Left lung (tissue), 10 donors: ENCODE measurements around the gene DOCK8. TPM values are rescaled to one million over a fixed set of nuclear protein-coding genes. Genes with fewer than 3 reads are reported as not detected.

ENCODE experiments used
- ATAC-seq: fragments of 200-7000 bp; cut with Tn5 transposase; one replicate; pipeline ENCODE4 v1.9.1; 2020; ENCODE audit warnings: moderate library complexity
- DNase-seq, 4 donors: peaks; one replicate each; pipeline ENCODE4 v3.0.0-alpha.2; 2013 to 2020
- H3K27ac ChIP-seq, 2 donors: fragments of 200-600 bp; sonication (generic) in 1 of 2; one replicate each; pipeline versions ENCODE4 v1.5.0 to v1.8.0; 2020 to 2021
- H3K27me3 ChIP-seq, 2 donors: fragments of 200-600 bp; sonication (generic) in 1 of 2; one replicate each; pipeline versions ENCODE4 v1.5.0 to v1.8.0; 2020 to 2021
- H3K36me3 ChIP-seq, 2 donors: fragments of 200-600 bp; sonication (generic) in 1 of 2; one replicate each; pipeline versions ENCODE4 v1.5.0 to v1.8.0; 2020 to 2021
- H3K4me1 ChIP-seq, 2 donors: fragments of 200-600 bp; one replicate each; pipeline ENCODE4 v1.8.0; 2021
- H3K4me3 ChIP-seq, 2 donors: fragments of 200-600 bp; sonication (generic) in 1 of 2; one replicate each; pipeline versions ENCODE4 v1.5.0 to v1.8.0; 2020 to 2021; ENCODE audit warnings: mild to moderate bottlenecking in 1 of 2
- H3K9me3 ChIP-seq, 2 donors: fragments of 200-600 bp; sonication (generic) in 1 of 2; one replicate each; pipeline versions ENCODE4 v1.5.0 to v1.8.0; 2020 to 2021
- intact Hi-C, 2 donors: fragments of 100-400 bp; cut with DNase I; formaldehyde crosslinking; loops; one replicate each; pipeline versions ENCODE4 v1.11.2 to v1.14.2; 2022
- polyA plus RNA-seq, 6 donors: library from polyadenylated mRNA; unstranded; fragments of 120-200 nt; gene quantifications; one replicate each; pipeline ENCODE4 v1.2.1, GENCODE V29; 2013; ENCODE audit not compliant: insufficient read length in 6 of 6
- total RNA-seq, 2 donors: library from RNA; stranded (reverse); fragmentation: NEBNext Ultra II Directional; extraction: Animal tissue kit (Norgen Biotek cat#: 25700); gene quantifications; one replicate each; pipeline ENCODE4 v1.2.1, GENCODE V29; 2021
- TF ChIP-seq, protein P1 (sequence below), 2 donors: fragments of 200-600 bp; sonication (generic) in 1 of 2; IDR thresholded peaks; one replicate each; pipeline versions ENCODE4 v1.5.0 to v1.8.0; 2021; ENCODE audit warnings: antibody characterized with exemption in 2 of 2
- donor health status: DM: no; HTN: yes; CAD: no.
- donor health status: DM: no; HTN: no; CAD: no.

The DOCK8 gene
- total and polyA plus RNA-seq, 8 donors, result 5.9 to 95.9 (median 8.5) TPM

GRCh38 chr9:265209-265870 lies 50.7 kb downstream of the DOCK8 start:
- DNase-seq (no peak), ATAC-seq (no peak)
- TF ChIP-seq, protein P1, sequence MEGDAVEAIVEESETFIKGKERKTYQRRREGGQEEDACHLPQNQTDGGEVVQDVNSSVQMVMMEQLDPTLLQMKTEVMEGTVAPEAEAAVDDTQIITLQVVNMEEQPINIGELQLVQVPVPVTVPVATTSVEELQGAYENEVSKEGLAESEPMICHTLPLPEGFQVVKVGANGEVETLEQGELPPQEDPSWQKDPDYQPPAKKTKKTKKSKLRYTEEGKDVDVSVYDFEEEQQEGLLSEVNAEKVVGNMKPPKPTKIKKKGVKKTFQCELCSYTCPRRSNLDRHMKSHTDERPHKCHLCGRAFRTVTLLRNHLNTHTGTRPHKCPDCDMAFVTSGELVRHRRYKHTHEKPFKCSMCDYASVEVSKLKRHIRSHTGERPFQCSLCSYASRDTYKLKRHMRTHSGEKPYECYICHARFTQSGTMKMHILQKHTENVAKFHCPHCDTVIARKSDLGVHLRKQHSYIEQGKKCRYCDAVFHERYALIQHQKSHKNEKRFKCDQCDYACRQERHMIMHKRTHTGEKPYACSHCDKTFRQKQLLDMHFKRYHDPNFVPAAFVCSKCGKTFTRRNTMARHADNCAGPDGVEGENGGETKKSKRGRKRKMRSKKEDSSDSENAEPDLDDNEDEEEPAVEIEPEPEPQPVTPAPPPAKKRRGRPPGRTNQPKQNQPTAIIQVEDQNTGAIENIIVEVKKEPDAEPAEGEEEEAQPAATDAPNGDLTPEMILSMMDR (IDR thresholded peaks at IDR 0.05), result no peak

GRCh38 chr9:266228-266627 lies 51.6 kb downstream of the DOCK8 start:
- H3K36me3 ChIP-seq, result no peaks in the 10 kb centered on the region
- TF ChIP-seq, protein P1 (IDR thresholded peaks at IDR 0.05), result no peak
- intact Hi-C loops, result no loop called here

More at GRCh38 chr9:265209-265870, 50.7 kb downstream of the DOCK8 start:
- no peak overlapping the region for H3K27ac ChIP-seq
- no peaks in the 10 kb centered on the region for H3K36me3 ChIP-seq
- peaks cover 0 to 30% of the 10 kb centered on the region in 2 donors for H3K4me1 ChIP-seq
- H3K4me3 ChIP-seq, result no peak overlapping the region
- H3K27me3 ChIP-seq, result no peaks in the 10 kb centered on the region
- intact Hi-C loops, result no loop called here
- H3K9me3 ChIP-seq, result no peaks in the 10 kb centered on the region

DNA sequence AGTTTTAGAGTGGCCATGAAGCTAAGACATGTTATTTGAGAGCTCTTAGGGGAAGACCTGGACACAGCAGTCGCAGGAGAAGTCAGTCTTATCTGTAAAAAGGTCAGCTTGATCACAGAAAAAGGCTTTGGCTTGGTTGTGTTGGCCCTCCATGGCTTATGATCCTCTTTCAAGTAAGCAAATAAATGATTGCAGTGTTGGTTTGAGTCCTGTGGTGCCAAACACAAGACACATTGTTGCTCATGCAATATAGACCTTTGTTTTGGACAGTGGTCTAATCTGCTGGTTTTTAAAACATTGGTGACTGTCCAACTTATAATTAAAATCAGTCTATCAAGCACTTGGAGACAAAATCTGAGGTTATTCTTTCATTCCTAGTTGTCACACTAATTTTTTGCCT lies 54.0 kb downstream of the DOCK8 start:
- Histone ChIP-seq H3K27me3 (no peaks in the 10 kb centered on the region), H3K4me1 (peaks cover 0 to 57% of the 10 kb centered on the region in 2 donors), H3K4me3 (no peak overlapping the region), H3K27ac (peak overlapping the region in 1 of 2 donors; percentile 95), H3K9me3 (no peaks in the 10 kb centered on the region), H3K36me3 (no peaks in the 10 kb centered on the region)
- TF ChIP-seq, protein P1 (IDR thresholded peaks at IDR 0.05), result no peak
- DNase-seq (no peak), ATAC-seq (no peak)
- intact Hi-C loops, result no loop called here

More at GRCh38 chr9:266228-266627, 51.6 kb downstream of the DOCK8 start:
- H3K4me1 ChIP-seq, result peaks cover 0 to 39% of the 10 kb centered on the region in 2 donors
- H3K27ac ChIP-seq, result no peak overlapping the region
- DNase-seq (no peak), ATAC-seq (no peak)
- no peaks in the 10 kb centered on the region for H3K9me3 ChIP-seq
- no peak overlapping the region for H3K4me3 ChIP-seq
- no peaks in the 10 kb centered on the region for H3K27me3 ChIP-seq

GRCh38 chr9:269081-269711 lies 54.5 kb downstream of the DOCK8 start:
- Histone ChIP-seq H3K4me3 (no peak overlapping the region), H3K27ac (peak overlapping the region in 1 of 2 donors; percentile 95), H3K4me1 (peaks cover 0 to 63% of the 10 kb centered on the region in 2 donors), H3K36me3 (no peaks in the 10 kb centered on the region), H3K9me3 (no peaks in the 10 kb centered on the region), H3K27me3 (no peaks in the 10 kb centered on the region)
- ATAC-seq (no peak), DNase-seq (no peak)
- TF ChIP-seq, protein P1 (IDR thresholded peaks at IDR 0.05), result no peak
- intact Hi-C loops, result no loop called here

DNA sequence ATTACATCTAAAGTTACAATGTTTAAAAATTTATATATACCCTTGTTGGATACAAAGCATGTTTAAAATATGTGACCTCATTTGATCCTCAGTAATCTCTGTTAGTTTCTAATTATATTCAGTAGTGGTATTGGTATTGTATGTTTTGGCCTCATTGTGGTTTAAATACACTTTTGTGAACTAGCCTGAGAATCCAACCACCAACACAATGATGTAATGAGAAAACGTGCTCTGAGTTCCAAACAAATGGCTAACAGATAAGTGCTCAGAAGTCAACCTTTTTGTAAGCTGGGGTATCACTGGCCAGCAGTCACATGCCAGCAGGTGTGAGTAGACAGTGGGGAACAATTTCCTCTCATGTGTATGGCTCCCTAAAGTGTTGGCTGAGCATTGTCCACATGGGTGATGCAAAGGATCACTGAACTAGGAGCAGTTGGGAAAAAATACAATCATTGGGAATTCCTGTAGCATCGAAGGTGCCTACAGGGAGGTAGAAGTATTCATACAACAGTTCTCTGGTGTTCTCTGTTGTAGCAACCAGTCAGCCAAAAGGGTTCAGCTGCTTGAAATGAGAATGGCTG lies 56.1 kb downstream of the DOCK8 start:
- no peaks in the 10 kb centered on the region for H3K36me3 ChIP-seq
- H3K4me1 ChIP-seq, result peaks cover 0 to 70% of the 10 kb centered on the region in 2 donors
- H3K27ac ChIP-seq, result peak overlapping the region in 1 of 2 donors; percentile 95
- DNase-seq (no peak), ATAC-seq (no peak)
- TF ChIP-seq, protein P1 (IDR thresholded peaks at IDR 0.05), result no peak
- no peak overlapping the region for H3K4me3 ChIP-seq
- no peaks in the 10 kb centered on the region for H3K9me3 ChIP-seq
- intact Hi-C loops, result no loop called here
- H3K27me3 ChIP-seq, result no peaks in the 10 kb centered on the region
